ENCODE results near the gene ST6GALNAC5. TPM values are rescaled to one million over a fixed set of nuclear protein-coding genes. Genes with fewer than 3 reads are reported as not detected.
"Not testable (repeated sequence)": the region's sequence is repeated elsewhere in the genome, so short reads cannot be mapped to it uniquely, and the experiment has no call there.

The ST6GALNAC5 gene
- total RNA-seq, 6 donors from 2014 or later: 18.9 to 54.9 (median 28.0) TPM

DNA sequence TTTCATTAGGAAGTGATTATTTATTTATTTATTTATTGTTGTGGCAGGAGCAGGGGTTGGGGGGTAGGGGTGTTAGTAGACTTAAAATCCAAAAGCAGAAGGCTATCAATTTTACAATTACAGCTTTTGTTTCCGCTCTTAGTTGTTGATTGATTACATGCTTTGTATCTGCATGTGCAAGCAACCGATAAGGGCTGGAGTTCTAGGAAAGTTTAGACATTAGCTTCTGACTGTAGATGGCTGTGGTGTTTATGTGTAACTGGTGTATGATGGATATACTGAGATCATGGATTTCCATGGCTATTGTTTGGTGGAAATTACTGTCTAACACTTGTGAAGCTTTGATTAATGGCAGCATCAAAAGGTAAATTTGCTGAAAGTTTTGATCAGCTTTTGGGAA, 2.8 kb downstream of the ST6GALNAC5 start:
- Histone ChIP-seq H3K27ac (no peak overlapping the region), H3K4me3 (peak overlapping the region in 1 of 4 donors; percentile 50), H3K36me3 (no peaks in the 10 kb centered on the region), H3K27me3 (peaks cover 0 to 18% (median 8%) of the 10 kb centered on the region in 4 donors), H3K4me1 (peaks cover 15 to 24% (median 18%) of the 10 kb centered on the region in 4 donors), H3K9me3 (no peaks in the 10 kb centered on the region)
- ATAC-seq (ENCODE audit: low FRiP score in 2 of 2) (no peak), DNase-seq (no peak)
- no peak for TF ChIP-seq EP300 (IDR thresholded peaks at IDR 0.05)
- TF ChIP-seq, protein P1, sequence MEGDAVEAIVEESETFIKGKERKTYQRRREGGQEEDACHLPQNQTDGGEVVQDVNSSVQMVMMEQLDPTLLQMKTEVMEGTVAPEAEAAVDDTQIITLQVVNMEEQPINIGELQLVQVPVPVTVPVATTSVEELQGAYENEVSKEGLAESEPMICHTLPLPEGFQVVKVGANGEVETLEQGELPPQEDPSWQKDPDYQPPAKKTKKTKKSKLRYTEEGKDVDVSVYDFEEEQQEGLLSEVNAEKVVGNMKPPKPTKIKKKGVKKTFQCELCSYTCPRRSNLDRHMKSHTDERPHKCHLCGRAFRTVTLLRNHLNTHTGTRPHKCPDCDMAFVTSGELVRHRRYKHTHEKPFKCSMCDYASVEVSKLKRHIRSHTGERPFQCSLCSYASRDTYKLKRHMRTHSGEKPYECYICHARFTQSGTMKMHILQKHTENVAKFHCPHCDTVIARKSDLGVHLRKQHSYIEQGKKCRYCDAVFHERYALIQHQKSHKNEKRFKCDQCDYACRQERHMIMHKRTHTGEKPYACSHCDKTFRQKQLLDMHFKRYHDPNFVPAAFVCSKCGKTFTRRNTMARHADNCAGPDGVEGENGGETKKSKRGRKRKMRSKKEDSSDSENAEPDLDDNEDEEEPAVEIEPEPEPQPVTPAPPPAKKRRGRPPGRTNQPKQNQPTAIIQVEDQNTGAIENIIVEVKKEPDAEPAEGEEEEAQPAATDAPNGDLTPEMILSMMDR (IDR thresholded peaks at IDR 0.05): no peak
- TF ChIP-seq POLR2A (IDR thresholded peaks at IDR 0.05): no peak
- TF ChIP-seq POLR2AphosphoS5 (IDR thresholded peaks at IDR 0.05): no peak
- WGBS, 2 donors: 39 to 52% methylated on average over 2 of the region's 2 CpGs

DNA sequence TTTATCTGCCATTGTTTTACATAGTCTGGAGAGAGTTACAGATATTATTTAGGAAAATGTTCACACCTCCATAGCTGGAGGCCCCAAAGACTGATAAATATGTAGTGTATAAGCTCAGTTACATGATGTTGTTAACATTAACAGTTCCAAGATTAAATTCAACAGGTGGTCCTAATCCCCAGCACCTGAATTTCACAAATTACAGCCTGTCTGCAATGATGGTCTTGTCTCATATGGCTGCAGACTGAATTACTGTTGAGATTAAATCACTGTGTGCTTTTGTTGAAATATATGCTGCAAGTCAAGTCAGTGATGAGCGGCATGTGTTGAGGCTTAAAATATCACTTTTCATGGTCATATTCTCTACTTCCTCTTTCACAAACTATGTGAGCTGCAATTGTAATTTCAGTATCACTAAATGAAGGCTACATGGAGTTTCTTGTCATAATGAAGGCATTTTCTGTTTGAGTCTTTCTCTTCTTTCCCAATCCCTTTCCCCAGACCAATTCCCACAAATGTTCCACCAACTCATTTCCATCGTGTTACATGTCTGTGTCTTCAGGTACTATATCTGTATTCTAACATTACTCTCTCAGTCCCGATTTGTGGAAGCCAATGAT, 4.2 kb downstream of the ST6GALNAC5 start:
- no peak for DNase-seq
- TF ChIP-seq EP300 (IDR thresholded peaks at IDR 0.05) (no peak), POLR2AphosphoS5 (IDR thresholded peaks at IDR 0.05) (no peak), POLR2A (IDR thresholded peaks at IDR 0.05) (no peak)
- TF ChIP-seq, protein P1 (IDR thresholded peaks at IDR 0.05): no peak
- Histone ChIP-seq H3K4me3 (no peak overlapping the region), H3K27me3 (peaks cover 0 to 18% (median 8%) of the 10 kb centered on the region in 4 donors), H3K4me1 (peaks cover 15 to 24% (median 18%) of the 10 kb centered on the region in 4 donors), H3K27ac (no peak overlapping the region), H3K36me3 (no peaks in the 10 kb centered on the region), H3K9me3 (no peaks in the 10 kb centered on the region)
- no peak for ATAC-seq (ENCODE audit: low FRiP score in 2 of 2)
- 77 to 86% methylated on average over 3 of the region's 3 CpGs for WGBS, 2 donors

DNA sequence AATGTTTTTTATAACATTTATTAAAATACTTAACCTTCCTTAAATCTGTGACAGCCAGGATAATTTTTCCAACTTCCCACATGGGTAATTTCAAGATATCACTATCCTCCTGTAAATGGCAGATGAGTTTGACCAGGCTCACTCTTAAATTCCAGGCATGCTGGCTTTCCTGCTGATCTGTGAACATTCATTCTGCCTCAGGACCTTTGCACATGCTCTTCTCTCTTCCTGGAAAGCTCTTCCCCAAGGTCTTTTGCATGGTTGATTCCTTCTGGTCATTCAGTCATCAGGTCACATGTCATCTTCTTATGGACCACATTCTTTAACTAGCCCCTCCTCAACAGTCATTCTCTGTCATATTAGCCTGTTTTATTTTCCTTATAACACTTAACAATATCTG, 5.7 kb downstream of the ST6GALNAC5 start:
- TF ChIP-seq POLR2A (IDR thresholded peaks at IDR 0.05) (no peak), EP300 (IDR thresholded peaks at IDR 0.05) (no peak), POLR2AphosphoS5 (IDR thresholded peaks at IDR 0.05) (no peak)
- TF ChIP-seq, protein P1 (IDR thresholded peaks at IDR 0.05): no peak
- Histone ChIP-seq H3K27ac (no peak overlapping the region), H3K4me1 (peaks cover 7 to 14% (median 11%) of the 10 kb centered on the region in 4 donors), H3K36me3 (no peaks in the 10 kb centered on the region), H3K4me3 (no peak overlapping the region), H3K9me3 (no peaks in the 10 kb centered on the region), H3K27me3 (peaks cover 0 to 12% (median 3%) of the 10 kb centered on the region in 4 donors)
- DNase-seq (no peak), ATAC-seq (ENCODE audit: low FRiP score in 2 of 2) (no peak)

DNA sequence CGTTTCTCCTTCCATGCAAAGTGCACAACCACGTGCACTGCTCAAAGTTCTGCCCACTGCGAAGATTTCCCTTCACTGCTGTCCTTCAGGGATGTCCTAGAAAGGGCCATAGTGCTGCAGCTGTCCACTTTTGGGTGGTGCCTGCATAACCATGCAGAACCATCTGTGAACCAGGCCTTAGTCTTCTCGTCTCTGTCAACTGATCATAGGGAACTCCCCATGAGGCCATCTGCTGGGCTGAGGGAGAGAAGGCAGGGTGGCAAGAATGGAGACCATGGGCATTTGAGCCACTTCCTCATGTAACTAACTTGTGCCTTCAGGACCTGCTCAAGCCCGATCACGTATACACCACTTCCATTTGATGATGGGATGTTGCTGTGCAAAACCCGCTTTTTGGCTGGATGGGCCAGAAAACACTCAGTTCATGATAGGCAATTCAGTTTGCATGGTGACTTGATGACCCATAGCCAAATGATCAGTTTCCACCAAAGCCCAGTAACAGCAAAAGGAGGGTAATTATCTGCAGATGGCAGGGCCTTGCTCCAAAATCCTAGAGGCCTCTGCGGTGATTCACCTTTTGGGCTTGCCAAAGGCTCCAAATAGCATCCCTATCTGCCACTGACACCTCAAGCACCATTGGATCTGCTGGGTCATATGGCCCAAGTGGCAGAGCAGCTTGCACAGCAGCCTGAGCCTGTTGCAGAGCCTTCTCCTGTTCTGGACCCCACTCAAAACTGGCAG, 9.5 kb downstream of the ST6GALNAC5 start:
- Histone ChIP-seq H3K9me3 (no peaks in the 10 kb centered on the region), H3K4me1 (no peaks in the 10 kb centered on the region), H3K36me3 (no peaks in the 10 kb centered on the region), H3K27ac (no peak overlapping the region), H3K4me3 (no peak overlapping the region), H3K27me3 (no peaks in the 10 kb centered on the region)
- no peak for ATAC-seq (ENCODE audit: low FRiP score in 2 of 2)
- 93 to 94% methylated on average over 8 of the region's 8 CpGs for WGBS, 2 donors
- TF ChIP-seq, protein P1 (IDR thresholded peaks at IDR 0.05): no peak
- TF ChIP-seq EP300 (IDR thresholded peaks at IDR 0.05) (no peak), POLR2A (IDR thresholded peaks at IDR 0.05) (no peak), POLR2AphosphoS5 (IDR thresholded peaks at IDR 0.05) (no peak)
- no peak for DNase-seq

DNA sequence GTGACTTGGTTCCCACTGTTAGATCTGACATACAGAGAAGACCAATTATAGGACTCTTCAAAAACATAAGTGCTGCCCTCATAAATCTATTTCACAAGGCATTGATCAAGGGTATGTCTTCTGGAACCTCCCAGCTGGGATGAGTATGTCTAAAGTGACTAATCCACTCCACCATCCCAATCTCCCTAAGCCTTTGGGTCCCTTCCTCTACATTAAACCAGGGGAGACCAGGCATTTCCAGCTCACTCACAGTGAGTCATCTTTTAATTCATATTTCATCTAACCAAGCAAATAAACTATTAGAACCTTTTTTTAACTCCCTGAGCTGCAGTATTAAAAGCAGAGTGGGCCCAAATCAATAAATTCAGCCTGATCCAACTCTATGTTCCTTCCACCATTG, 11.7 kb downstream of the ST6GALNAC5 start:
- not testable (repeated sequence) for H3K27me3 ChIP-seq; ATAC-seq (ENCODE audit: low FRiP score in 2 of 2)

More for the DNA sequence above, 11.7 kb downstream of the ST6GALNAC5 start:
- H3K36me3 ChIP-seq, H3K4me3 ChIP-seq, H3K27ac ChIP-seq, DNase-seq, H3K4me1 ChIP-seq, H3K9me3 ChIP-seq: not testable (repeated sequence)
